Daoy (cell line): ENCODE results near the gene SH3RF2. TPM values are rescaled to one million over a fixed set of nuclear protein-coding genes. Genes with fewer than 3 reads are reported as not detected.
"Not testable (repeated sequence)": the region's sequence is repeated elsewhere in the genome, so short reads cannot be mapped to it uniquely, and the experiment has no call there.

Source experiments
- DNase-seq: peaks from one replicate; pipeline ENCODE4 v3.0.0-alpha.2; 2015; ENCODE audit warnings: low read depth
- total RNA-seq: library from RNA; depleted of rRNA; stranded (reverse); fragments of >200 nt; shearing (Covaris generic); gene quantifications from 2 replicates; pipeline ENCODE4 v1.2.3, GENCODE V29; 2014; rRNA removed

SH3RF2 gene, protein sequence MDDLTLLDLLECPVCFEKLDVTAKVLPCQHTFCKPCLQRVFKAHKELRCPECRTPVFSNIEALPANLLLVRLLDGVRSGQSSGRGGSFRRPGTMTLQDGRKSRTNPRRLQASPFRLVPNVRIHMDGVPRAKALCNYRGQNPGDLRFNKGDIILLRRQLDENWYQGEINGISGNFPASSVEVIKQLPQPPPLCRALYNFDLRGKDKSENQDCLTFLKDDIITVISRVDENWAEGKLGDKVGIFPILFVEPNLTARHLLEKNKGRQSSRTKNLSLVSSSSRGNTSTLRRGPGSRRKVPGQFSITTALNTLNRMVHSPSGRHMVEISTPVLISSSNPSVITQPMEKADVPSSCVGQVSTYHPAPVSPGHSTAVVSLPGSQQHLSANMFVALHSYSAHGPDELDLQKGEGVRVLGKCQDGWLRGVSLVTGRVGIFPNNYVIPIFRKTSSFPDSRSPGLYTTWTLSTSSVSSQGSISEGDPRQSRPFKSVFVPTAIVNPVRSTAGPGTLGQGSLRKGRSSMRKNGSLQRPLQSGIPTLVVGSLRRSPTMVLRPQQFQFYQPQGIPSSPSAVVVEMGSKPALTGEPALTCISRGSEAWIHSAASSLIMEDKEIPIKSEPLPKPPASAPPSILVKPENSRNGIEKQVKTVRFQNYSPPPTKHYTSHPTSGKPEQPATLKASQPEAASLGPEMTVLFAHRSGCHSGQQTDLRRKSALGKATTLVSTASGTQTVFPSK
- 11.6 and 11.9 TPM in 2 replicates for total RNA-seq

DNA sequence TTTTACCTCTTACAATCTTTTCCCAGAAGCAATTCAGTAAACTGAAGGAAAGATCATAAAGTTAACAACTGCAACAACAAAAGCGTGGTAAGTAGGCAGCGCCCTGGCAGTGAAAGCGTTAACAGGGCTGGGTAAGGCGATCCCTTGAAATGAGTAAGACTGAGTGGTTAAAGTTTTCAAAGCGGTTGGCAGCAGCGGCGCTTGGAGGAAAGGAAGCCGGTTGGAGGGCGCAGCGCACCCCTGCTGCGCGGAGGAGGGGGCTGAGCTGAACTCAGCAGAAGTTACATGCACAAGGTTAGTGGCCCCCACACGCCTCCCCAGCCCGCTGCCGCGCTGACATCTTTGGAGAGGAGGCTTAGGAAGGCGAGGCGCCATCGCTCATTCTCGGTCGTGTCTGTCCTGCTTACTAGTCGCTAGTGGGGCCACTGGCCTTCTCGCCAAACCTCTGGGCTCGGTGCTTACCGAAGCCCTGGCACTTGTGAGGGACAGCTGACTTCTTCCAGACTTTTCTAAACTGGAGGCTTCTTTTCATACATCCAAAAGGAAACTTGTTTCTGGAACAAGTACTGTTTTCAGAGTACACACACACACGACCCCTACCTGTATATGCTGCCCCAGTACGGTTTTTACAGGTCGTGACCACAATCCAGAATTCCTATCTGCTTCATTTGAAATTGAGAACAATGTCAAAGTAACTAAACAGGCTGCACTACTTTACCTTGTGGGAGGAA, at the start of gene SH3RF2:
Gene SH3RF2, plus strand, starts transcription at position 178 of the 731 bp plus-strand sequence. CDS start 1,351 bp downstream, outside the sequence.
- peak; percentile 96 for DNase-seq

DNA sequence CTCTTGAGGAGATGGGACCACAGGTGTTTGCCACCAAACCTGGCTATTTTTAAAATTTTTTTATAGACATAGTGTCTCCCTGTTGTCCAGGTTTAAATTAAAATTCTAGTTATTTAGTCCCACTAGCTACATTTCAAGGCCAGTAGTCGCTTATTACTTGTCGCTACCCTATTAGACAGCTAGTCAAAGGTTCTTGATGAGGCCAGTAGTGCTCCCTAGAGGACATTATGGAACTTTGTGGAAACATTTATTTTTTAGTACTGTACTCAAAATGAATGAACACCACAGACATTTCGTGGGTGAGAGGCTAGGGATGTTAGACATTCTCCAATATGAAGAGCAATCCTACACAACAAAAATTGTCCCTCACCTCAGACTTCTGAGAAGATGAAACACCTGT, 49.2 kb upstream of the SH3RF2 start:
- no peak for DNase-seq

DNA sequence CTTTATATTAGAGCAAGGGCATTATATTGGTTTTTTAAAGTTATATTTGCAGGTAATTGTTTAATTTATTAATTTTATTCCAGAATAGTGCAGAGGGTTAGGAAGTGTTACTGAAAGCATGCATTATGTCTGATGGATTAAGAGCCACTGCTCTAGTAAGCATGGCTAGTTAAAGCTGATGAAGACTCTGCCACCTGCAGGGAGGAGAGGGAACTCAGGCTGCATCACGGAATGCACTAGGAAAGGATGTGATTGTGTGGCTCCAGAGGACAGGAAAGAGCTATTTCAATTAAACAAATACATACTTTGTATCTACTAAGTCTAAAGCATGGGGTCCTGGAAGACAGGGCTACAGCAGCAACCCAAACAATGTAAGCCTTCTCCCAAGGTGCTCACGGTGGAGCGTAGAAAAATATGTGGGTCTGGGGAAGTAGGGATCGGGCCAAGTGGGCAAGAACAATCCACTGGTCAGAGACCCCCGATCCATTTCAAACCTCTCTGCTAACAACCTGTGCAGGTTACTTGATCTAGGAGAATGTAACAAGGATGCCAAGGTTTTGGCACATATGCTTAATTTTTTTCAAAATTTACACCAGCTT, 48.3 kb upstream of the SH3RF2 start:
- DNase-seq, result peak; percentile 65

DNA sequence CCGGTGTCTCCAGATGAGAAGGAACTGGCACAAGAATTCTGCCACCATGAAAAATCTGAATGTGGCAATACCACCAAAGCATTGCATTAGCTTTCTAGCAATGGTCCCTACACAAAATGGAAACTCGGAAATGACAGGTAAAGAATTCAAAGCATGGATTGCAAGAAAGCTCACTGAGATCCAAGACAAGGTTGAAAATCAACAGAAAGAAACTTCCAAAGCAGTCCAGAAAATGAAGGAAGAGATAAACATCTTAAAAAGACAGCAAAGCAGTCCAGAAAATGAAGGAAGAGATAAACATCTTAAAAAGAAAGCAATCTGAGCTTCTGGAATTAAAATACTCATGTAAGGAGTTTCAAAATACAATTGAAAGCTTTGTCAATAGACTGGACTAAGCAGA, 46.8 kb upstream of the SH3RF2 start:
- DNase-seq, result no peak

DNA sequence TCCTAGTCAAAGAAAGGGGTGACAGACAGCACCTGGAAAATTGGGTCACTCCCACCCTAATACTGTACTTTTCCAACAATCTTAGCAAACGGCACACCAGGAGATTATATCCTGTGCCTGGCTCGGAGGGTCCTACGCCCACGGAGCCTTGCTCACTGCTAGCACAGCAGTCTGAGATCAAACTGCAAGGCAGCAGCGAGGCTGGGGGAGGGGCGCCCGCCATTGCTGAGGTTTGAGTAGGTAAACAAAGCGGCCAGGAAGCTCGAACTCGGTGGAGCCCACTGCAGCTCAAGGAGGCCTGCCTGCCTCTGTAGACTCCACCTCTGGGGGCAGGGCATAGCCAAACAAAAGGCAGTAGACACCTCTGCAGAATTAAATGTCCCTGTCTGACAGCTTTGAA, 45.0 kb upstream of the SH3RF2 start:
- not testable (repeated sequence) for DNase-seq

DNA sequence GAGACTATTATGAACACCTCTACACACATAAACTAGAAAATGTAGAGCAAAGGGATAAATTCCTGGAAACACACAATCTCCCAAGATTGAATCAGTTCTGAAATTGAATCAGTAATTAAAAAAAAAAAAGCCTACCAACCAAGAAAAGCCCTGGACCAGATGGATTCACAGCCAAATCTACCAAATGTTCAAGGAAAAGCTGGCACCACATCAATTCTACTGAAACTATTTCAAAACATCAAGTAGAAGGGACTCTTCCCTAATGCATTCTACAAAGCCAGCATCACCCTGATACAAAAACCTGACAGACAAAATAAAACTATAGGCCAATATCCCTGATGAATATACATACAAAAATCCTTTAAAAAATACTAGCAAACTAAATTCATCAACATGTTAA, 38.2 kb upstream of the SH3RF2 start:
- no peak for DNase-seq

DNA sequence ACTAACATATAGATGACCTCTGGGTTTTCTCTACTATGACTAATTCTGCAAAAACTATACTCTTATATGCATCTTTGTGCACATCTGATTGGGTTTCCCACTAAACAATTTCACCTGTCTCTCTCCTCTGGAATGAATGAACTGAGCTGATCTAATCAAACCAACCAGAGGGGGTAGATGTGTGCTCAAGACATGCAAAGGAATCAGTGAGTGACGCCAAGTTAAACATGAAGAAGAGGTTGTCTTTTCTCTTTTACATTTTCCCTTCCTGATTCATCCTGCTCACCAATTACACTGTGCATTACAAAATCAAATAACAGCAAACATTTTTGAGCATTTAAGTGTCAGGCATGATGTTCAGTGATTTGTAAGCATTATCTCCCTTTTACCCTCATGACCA, 34.0 kb upstream of the SH3RF2 start:
- DNase-seq, result no peak

DNA sequence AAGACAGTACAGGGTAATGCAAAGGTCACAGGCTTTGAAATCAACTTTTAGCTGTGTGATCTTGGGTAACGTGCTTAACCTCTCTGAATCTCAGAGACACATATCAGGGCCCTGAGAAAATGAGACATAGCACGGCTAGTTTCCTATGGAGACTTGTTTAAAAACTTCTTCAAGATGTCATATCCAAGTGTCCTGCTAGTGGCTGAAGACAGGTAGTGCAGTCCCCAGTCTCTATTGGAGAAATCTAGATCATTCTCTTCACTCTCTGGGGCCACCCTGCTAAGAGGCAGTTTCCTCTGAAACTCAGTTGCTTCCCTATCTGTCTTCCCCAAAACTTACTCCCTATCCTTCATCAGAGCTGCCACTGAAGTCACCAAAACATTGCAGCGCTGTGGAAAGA, 33.3 kb upstream of the SH3RF2 start:
- no peak for DNase-seq

DNA sequence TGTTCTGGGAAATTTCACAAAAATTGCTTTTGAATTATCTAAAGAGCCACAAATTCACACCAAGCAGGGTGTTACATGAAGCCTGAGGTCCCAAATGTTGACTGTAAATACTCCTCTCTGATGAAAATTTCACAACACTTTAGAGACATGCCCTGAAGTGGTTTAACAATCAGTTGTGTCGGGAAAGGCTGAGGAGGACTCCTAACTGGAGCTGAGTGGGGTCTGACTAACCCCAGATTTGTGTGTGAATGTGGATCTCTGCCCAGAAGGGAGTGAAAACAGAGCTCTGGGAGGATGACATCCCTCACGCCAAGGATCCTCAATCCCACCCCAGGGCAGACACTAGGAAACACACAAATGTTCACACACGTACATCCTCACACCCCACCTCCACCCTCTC, 32.5 kb upstream of the SH3RF2 start:
- DNase-seq, result peak; percentile 48

DNA sequence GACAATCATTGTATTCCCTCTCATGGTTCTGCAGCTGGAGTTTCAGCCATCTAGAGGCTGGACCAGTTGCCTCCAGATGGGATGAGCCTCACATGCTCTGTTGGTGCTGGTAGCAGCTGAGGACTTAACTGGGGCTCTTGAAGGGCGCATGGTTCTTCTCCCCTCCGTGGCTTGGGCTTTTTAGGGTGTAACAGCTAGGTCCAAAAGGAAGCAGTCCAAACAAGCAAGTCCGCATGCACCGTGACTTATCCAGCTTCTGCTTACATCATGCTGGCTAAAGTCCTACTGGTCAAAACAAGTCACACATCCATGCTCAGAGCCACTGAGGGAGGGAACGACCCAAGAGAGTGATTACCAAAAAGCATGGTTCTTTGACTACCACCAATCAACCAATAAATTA, 31.6 kb upstream of the SH3RF2 start:
- no peak for DNase-seq

DNA sequence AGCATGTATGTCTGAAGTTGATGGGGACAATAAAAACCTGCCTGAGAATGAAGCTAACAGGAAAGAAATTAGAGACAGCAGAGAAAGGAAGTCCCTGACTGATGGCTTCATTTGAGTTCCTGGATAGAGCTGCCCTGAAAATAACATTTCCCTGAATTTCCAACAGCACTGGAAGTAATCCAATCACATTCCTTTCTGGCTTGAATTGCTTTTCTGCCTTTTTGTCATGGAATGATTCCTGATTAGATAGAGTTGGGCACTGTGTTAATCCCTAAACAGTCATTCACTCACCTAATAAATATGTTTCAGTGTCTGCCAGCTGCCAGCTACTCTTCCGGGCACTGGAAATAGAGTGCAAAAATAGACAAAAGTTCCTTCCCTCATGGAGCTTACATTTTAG, 30.0 kb upstream of the SH3RF2 start:
- no peak for DNase-seq

DNA sequence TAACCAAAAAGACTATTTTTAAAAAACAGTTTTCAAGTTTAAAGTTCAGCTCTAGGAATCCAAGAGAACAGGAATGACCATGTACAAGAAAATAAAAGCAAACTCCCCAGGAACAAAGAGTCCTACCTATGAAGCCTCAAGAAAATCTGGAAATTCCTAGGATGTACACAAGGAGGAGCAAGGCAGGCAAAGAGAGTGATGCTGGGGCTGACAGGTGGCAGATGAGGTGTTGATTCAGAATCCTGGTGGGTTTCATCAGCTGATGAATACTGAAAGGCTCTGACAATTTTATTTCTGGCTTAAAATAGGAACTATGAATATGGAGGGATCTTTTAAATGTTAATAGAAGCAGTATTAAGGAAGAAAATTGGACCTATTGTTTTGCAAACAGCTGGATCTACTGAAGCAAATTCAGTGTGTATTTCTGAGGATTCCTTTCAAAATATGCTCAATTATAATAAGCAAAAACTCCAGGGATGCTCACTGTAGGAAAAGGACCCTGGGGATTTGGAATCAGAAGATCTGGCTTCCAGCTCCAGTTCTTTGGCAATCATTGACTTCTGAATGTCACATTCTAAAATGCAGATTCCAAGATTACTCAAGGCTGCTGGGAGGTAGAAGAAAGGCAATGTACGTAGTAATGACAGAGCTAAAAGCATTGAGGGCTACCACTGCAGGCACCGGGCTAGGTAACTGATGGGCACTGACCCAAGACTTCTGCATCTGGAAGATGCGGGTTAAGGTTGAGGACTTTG, 28.0 kb upstream of the SH3RF2 start:
- no peak for DNase-seq

DNA sequence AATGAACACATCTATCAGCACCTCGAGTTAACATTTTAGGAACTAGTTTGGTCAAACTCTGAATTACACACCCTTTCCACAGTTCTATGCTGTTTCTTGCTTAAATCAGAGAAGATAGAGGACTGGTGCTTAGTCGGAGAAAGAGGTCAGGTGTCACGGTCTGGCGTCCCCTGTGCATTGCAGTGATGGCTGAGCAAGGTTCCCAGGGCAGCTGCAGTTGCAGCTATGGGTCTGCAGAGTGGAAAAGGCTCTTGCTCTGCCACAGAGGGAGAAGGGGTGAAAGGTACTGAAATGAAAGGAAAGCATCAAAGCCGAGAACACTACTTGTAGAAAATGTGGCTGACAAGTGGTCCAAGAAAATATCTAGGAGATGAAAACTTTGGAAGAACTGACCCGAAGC, 25.2 kb upstream of the SH3RF2 start:
- no peak for DNase-seq

DNA sequence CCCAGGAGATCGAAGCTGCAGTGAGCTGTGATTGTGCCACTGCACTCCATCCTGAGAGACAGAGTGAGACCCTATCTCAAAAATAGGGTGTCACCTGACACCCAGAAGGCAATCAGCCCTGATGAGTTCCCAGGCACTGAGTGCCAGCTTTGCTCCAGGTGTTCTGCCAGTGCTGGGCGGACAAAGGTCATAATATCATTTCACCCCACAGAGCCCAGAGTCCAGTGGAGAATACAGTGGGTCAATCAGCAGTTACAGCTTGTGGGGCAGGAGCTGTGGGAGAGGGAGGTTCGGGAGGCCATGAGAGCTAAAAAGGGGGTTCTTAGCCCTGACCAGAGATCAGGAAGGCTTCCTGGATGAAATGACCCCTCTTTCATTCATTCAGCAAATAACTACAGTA, 24.4 kb upstream of the SH3RF2 start:
- DNase-seq, result no peak

DNA sequence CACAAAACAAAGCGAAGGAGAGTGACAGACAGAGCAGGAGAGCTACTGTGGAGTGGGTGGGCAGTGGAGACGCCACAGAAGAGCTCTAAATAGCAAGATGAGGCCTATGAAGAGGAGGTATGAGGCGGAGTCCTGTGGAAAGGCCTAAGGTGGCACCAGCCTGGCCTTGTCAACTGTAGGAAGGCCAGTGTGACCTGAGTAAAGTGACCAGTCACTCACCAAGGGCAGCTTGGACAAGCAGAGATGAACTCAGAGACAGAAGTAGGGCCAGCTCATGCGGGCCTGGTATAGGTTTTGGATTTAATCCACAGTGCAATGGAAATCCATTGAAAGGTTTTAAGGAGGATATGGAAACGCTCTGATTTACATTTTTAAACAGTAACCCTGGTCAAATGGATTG, 23.8 kb upstream of the SH3RF2 start:
- DNase-seq, result no peak

DNA sequence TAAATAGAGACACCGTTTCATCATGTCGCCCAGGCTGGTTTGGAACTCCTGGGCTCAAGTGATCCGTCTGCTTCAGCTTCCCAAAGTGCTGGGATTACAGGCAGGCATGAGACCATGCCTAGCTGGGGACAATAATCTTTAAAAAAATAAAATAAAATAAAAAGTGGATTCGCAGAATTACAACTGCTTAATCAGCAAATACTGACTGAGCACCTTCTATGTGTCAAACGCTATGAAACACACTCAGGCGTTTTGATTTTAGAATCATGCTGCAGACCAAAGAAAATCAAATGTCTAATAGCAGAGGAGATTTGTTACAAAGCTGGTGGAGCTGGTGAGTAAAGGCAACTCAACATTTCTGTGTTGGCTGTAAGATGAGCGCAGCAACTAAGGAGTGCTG, 22.7 kb upstream of the SH3RF2 start:
- no peak for DNase-seq

DNA sequence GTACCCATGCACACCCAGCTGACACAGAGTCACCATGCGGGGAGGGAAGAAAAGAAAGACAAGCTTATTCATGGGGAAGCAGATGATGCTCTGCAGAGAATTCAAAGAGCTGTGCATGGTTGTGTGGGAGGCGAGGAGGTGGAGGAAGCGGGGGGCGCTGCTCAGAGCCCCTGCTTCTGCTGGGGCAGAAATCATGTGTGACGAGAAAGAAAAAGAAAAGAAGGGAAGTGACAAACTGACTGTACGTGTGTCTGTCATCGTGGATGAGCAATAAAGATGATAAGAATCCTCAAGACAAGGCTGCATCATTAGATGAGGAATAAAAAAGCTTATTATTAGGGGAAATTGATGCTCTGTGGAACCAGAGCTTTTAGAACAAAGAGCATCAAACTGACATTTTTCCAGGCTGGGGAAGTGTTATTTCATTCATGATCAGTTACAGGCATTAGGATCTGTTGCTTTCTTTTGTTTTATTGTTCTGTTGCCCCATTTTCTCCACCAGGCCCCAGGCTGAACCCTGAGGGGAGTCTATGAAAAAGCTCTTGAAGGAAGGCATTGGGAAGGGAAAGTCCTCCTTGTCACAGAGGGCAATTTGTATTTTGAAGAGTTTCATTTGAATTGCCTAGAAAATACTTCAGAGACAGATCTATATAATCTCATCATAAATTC, 20.3 kb upstream of the SH3RF2 start:
- DNase-seq, result no peak

DNA sequence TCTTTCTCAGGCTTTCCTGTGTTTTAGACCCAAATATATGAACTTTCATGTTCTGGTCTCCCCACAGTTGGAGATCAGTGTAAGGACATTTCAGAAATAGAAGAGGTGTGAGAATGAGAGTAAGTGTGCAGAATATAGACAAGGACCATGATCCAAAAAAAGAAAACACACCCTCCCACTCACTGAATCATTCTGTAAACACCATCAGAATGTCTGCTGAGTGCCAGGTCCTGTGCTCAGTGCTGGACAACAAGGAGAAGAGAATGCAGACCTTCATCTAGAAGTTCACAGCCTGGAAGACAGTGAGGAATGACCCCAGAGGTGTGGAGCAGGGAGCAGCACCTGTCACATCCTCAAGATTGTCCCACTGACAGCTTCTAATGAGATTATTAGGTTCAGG, 19.1 kb upstream of the SH3RF2 start:
- DNase-seq, result no peak

DNA sequence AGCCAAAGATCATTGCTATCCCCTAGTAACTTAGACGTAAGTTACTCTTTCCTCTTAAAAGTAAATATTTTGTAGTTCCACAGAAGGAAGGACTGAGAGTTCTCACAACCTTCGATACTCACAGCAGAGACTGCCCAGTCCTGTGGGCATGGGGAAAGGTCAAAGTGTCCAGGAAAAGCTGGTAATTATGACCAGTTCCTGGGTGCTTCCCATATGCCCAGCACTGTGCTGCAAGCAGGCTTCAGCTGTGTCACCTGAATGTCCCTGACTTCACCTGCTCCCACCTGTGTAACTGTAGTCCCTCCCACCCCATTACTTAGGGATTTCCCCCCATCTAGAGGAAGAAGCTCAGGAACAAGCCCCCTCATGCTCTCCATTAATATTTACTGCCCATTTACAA, 18.0 kb upstream of the SH3RF2 start:
- no peak for DNase-seq

DNA sequence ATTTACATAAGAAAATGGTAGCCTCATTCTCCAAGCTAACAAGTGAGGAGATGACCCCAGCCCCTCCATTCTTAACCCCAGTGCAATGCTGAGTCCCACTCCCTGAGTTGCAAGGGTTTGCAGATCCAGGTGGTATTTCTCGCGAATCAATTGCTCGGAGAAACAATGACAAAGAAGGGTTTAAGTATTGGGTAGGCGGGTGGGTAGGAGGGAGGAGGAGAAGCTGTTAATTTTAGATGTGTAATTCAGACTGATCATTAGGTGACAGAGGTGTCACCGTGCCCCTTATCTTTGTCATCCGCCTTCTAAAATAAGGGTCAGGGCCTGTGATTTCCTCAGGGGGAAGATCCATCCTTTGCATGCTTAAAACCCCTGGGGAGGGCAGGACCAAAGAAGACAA, 17.0 kb upstream of the SH3RF2 start:
- no peak for DNase-seq
